ENCODE data around the gene DCAF16. TPM values are rescaled to one million over a fixed set of nuclear protein-coding genes. Genes with fewer than 3 reads are reported as not detected.

The DCAF16 gene
- total RNA-seq, 1 experiment from 2014 or later, result 34.8 TPM

- Mint-ChIP-seq H3K27me3 (ENCODE audit: unreplicated experiment) (peaks cover 13% of the 10 kb centered on the region), H3K9me3 (ENCODE audit: low read depth, unreplicated experiment) (peaks cover 3% of the 10 kb centered on the region), H3K4me3 (ENCODE audit: low read depth, unreplicated experiment) (no peak overlapping the region), H3K4me1 (ENCODE audit: low read depth, unreplicated experiment) (no peaks in the 10 kb centered on the region), H3K27ac (ENCODE audit: unreplicated experiment) (no peak overlapping the region), H3K36me3 (ENCODE audit: insufficient read depth, unreplicated experiment) (no peaks in the 10 kb centered on the region)
- DNase-seq, result no peak
- no TSS peak for BruUV-seq (replicated peaks)
- CTCF ChIA-PET, result no interaction called here
- intact Hi-C loops (cut with micrococcal nuclease; ENCODE audit: unreplicated experiment), result loop anchor here (5.0 kb wide), 1 partner anchor 239 kb away; no protein-coding TSS in a partner anchor
- TF ChIP-seq, protein P1, sequence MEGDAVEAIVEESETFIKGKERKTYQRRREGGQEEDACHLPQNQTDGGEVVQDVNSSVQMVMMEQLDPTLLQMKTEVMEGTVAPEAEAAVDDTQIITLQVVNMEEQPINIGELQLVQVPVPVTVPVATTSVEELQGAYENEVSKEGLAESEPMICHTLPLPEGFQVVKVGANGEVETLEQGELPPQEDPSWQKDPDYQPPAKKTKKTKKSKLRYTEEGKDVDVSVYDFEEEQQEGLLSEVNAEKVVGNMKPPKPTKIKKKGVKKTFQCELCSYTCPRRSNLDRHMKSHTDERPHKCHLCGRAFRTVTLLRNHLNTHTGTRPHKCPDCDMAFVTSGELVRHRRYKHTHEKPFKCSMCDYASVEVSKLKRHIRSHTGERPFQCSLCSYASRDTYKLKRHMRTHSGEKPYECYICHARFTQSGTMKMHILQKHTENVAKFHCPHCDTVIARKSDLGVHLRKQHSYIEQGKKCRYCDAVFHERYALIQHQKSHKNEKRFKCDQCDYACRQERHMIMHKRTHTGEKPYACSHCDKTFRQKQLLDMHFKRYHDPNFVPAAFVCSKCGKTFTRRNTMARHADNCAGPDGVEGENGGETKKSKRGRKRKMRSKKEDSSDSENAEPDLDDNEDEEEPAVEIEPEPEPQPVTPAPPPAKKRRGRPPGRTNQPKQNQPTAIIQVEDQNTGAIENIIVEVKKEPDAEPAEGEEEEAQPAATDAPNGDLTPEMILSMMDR (IDR thresholded peaks at IDR 0.05; ENCODE audit: unreplicated experiment), result no peak
Observed at GRCh38 chr4:17785858-17786257, 24.7 kb downstream of the DCAF16 start.

GRCh38 chr4:17781300-17782287 is 29.0 kb downstream of the DCAF16 start, which contains the start of gene FAM184B:
FAM184B (minus strand) TSS chr4:17781621; CDS start chr4:17781299, 322 bp downstream.
- intact Hi-C loops (cut with micrococcal nuclease; ENCODE audit: unreplicated experiment), result no loop called here
- Mint-ChIP-seq H3K27me3 (ENCODE audit: unreplicated experiment) (peaks cover 13% of the 10 kb centered on the region), H3K9me3 (ENCODE audit: low read depth, unreplicated experiment) (peaks cover 3% of the 10 kb centered on the region), H3K4me3 (ENCODE audit: low read depth, unreplicated experiment) (peak within 1 kb of the TSS; percentile 71), H3K36me3 (ENCODE audit: insufficient read depth, unreplicated experiment) (no peaks in the 10 kb centered on the region), H3K4me1 (ENCODE audit: low read depth, unreplicated experiment) (no peaks in the 10 kb centered on the region), H3K27ac (ENCODE audit: unreplicated experiment) (no peak within 1 kb of the TSS)
- BruUV-seq (replicated peaks), result no TSS peak
- CTCF ChIA-PET, result no interaction called here
- peak; percentile 7 for DNase-seq
- TF ChIP-seq, protein P1 (IDR thresholded peaks at IDR 0.05; ENCODE audit: unreplicated experiment), result no peak

- intact Hi-C loops (cut with micrococcal nuclease; ENCODE audit: unreplicated experiment), result no loop called here
Observed at GRCh38 chr4:17780501-17781299, 29.9 kb downstream of the DCAF16 start.

GRCh38 chr4:17778431-17778830 is 32.1 kb downstream of the DCAF16 start:
- peaks cover 3% of the 10 kb centered on the region for H3K9me3 Mint-ChIP-seq (ENCODE audit: low read depth, unreplicated experiment)
- CTCF ChIA-PET, result no interaction called here
- intact Hi-C loops (cut with micrococcal nuclease; ENCODE audit: unreplicated experiment), result no loop called here
- TF ChIP-seq, protein P1 (IDR thresholded peaks at IDR 0.05; ENCODE audit: unreplicated experiment), result no peak
- H3K4me3 Mint-ChIP-seq (ENCODE audit: low read depth, unreplicated experiment), result no peak overlapping the region
- H3K4me1 Mint-ChIP-seq (ENCODE audit: low read depth, unreplicated experiment), result no peaks in the 10 kb centered on the region
- BruUV-seq (replicated peaks), result no TSS peak
- H3K36me3 Mint-ChIP-seq (ENCODE audit: insufficient read depth, unreplicated experiment), result no peaks in the 10 kb centered on the region
- DNase-seq, result no peak
- H3K27ac Mint-ChIP-seq (ENCODE audit: unreplicated experiment), result no peak overlapping the region
- H3K27me3 Mint-ChIP-seq (ENCODE audit: unreplicated experiment), result peaks cover 13% of the 10 kb centered on the region

More at GRCh38 chr4:17780501-17781299, 29.9 kb downstream of the DCAF16 start:
- CTCF ChIA-PET, result no interaction called here
- no peaks in the 10 kb centered on the region for H3K4me1 Mint-ChIP-seq (ENCODE audit: low read depth, unreplicated experiment)
- no peaks in the 10 kb centered on the region for H3K36me3 Mint-ChIP-seq (ENCODE audit: insufficient read depth, unreplicated experiment)
- no TSS peak for BruUV-seq (replicated peaks)
- peak; percentile 9 for DNase-seq
- TF ChIP-seq, protein P1 (IDR thresholded peaks at IDR 0.05; ENCODE audit: unreplicated experiment), result no peak
- peak overlapping the region; percentile 71 for H3K4me3 Mint-ChIP-seq (ENCODE audit: low read depth, unreplicated experiment)
- H3K27me3 Mint-ChIP-seq (ENCODE audit: unreplicated experiment), result peaks cover 13% of the 10 kb centered on the region
- H3K9me3 Mint-ChIP-seq (ENCODE audit: low read depth, unreplicated experiment), result peaks cover 3% of the 10 kb centered on the region
- no peak overlapping the region for H3K27ac Mint-ChIP-seq (ENCODE audit: unreplicated experiment)

Measured in Calu3 (cell line).